ENCODE measurements around the gene CAMK2D.

CAMK2D gene

DNA sequence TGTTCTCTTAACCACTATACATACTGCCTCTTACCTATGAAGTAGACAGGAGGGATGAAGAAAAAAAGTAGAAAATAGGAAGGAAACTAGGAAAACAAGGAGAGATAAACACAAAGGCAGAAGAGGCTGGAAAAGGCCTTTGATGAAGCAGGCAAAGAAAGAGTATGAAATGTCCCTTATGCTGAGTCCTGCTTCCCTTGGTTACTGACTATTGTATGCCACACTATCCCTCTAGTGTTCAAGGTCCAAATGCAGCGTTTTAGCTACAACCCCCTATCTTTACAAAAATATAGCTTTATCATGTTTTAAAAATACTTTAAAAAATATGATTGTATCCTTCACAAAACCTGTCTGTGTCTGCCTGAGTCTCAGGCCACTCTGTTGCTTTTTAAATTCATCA is 233.1 kb downstream of the CAMK2D start:
- DNase-seq: no peak

GRCh38 chr4:113525521-113525920 is 236.0 kb downstream of the CAMK2D start:
- no peak for DNase-seq

GRCh38 chr4:113524505-113525186 is 236.9 kb downstream of the CAMK2D start:
- DNase-seq: no peak

- DNase-seq: no peak
Measured at GRCh38 chr4:113524096-113524495, 237.4 kb downstream of the CAMK2D start.

DNA sequence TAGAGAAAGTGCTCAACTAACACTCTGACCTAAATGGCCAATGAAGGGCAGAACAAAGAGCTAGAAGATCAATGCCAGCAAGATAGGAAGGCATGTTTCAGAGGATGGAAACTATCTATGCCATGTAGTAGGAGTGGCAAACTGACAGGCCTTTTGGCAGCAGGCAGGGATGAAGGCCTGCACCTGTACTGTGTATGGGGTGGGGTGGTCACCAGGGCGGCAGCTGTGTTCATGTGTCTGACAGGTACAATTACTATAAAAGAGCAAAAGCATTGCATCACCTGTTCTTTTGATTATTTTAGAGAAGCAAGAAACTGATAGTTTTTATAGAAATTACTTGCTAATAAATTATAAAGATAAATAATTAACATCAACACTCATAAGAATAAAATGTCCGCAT is 239.1 kb downstream of the CAMK2D start:
- DNase-seq: no peak

- DNase-seq: no peak
Measured at GRCh38 chr4:113513382-113513781, 248.2 kb downstream of the CAMK2D start.

- DNase-seq: no peak
Measured at GRCh38 chr4:113512880-113513279, 248.7 kb downstream of the CAMK2D start.

- no peak for DNase-seq
Measured at GRCh38 chr4:113511944-113512343, 249.6 kb downstream of the CAMK2D start.

DNA sequence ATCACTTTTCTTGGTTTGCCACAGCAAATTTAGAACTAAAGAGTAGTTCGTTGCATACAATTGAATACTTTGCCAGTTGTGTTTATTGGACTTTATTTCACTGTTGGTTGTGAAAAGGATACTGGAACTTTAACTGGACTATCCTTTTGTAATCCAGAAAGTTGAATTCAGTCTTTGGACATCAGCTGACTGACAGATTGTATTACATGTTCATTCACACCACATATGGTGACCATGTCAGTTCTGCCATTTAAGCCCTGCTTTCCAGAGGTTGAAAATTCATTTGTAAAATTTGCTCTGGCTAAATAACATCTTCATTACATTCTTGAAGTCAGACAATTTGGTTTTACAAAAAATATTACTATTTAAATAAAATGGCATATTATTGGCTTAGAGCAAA is 251.7 kb downstream of the CAMK2D start:
- DNase-seq: no peak

GRCh38 chr4:113505044-113505443 is 256.5 kb downstream of the CAMK2D start:
- no peak for DNase-seq

GRCh38 chr4:113504422-113504821 is 257.1 kb downstream of the CAMK2D start:
- no peak for DNase-seq

DNA sequence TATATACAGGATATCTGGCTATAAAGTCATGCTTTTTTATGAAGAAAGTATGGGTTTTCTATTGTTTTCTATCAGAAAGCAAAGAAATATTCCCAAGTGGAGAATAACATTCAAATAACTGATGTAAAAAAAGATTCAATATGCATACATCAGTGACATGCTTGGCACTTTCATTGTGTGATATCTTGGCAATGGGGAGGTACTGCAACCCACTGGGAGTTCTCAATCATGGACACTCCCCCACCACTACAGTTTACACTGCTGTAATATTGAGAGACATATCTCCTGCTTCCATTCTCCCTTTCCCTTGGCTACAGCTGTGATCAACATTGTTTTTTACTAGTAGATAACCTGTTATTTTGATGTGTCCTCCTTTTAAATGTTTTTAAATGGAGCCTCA is 257.8 kb downstream of the CAMK2D start:
- no peak for DNase-seq

- DNase-seq: no peak
Measured at GRCh38 chr4:113502906-113503305, 258.6 kb downstream of the CAMK2D start.

DNA sequence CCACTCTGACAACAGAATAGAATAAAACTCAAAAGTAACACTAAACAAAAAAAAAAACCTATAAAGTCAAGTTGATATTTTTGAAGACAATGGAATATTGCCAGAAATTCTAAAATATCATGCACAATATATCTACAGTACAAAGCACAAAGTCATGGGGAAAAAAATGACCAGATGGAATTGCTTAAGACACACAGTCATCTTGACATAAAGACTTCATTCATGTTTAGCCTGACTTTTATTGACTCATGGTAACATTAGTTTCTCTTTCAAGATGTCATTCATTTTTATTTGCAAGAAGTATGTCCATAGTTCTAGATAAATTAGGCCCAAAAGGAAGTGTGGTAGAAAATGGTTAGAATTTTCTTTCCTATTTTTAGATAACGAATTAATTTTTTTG is 259.1 kb downstream of the CAMK2D start:
- no peak for DNase-seq

GRCh38 chr4:113500424-113500823 is 261.1 kb downstream of the CAMK2D start:
- DNase-seq: no peak

DNA sequence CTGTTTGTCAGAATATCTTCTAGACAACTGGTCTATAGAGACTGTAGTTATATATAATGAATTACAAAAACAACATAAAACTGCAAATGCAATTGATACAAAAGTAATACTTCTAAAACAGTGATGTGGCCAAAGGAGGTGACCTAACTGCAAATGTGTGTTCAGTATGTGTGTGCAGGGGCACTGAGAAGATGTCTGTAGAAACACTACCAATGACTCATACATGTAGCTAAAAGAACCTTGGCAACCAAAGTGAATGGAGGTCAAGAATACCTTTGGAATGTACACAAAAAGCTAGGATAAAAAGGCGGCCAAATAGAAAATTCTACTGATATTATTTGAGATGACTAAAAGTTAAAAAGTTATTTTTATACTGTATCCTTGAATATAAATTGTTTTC is 261.8 kb downstream of the CAMK2D start:
- no peak for DNase-seq

DNA sequence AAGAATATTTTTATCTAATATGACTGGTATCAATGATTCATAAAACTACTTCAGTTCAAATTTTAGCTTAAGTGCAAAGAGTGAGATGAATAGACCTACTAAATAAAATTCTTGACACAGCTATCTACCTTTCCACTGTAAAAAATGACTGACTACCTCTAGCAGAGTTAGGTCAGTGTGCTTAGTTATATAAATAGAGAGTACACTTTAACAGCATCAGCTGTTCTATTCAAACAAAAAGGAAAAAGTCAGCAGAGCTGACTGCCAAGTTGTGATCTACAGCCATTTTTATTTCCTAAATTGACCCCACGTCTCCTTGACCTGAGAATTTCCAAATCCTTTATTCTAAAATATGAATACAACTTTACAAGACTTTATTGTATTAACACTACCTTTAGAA is 262.4 kb downstream of the CAMK2D start:
- DNase-seq: no peak

DNA sequence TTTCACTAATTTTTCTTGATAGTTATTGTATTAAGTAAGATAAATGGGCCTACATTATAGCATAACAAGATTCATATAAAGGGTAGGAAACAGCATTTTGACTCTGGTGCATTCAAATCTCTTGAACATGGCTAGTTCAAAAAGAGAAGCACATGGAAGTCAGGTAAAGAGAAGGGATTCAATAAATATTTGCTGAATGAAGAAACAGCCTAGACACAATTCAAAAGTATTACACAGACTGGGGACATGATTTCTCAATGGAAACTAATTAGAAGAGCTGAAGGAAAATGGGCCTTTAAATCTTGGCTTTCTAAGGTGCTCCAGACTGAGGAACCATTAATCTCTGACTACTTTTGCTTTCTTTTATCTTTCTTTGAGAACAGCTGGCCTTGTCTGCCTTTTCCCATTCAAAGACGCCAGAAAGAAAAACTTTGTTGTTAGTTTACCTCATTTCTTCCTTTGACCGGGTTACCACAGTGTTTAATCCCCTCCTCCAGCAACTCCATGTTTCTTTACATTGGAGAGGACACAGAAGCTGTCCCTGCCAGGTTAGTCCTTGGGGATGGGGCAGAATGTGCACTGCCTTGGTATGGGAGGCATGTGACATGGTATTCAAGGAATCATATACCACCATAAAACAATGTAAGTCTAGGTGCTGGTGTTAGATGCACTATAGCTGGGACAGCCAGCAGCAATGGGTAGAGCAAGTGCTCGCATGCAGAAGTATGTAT is 264.2 kb downstream of the CAMK2D start:
- DNase-seq: no peak

GRCh38 chr4:113496698-113497097 is 264.8 kb downstream of the CAMK2D start:
- DNase-seq: no peak

GRCh38 chr4:113495790-113496189 is 265.7 kb downstream of the CAMK2D start:
- no peak for DNase-seq

- no peak for DNase-seq
Measured at GRCh38 chr4:113483131-113483530, 278.4 kb downstream of the CAMK2D start.

DNA sequence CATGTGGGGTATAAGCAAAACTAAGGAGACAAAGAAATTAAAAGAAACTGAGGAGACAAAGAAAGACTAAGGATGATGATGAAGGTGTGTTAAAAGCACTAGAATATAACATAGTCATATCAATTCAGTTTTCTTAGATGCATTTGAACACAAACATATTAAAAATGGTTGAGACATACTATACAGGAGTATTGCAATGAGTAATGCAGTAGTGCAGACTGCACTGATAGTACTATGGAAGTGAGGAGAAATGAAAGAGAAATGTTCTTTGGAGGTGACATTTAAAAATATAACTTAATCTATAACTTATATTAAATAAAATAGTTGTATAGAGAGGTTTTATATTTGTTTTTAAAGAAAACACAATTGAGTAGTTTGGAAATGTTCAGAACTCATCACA is 279.2 kb downstream of the CAMK2D start:
- DNase-seq: no peak

DNA sequence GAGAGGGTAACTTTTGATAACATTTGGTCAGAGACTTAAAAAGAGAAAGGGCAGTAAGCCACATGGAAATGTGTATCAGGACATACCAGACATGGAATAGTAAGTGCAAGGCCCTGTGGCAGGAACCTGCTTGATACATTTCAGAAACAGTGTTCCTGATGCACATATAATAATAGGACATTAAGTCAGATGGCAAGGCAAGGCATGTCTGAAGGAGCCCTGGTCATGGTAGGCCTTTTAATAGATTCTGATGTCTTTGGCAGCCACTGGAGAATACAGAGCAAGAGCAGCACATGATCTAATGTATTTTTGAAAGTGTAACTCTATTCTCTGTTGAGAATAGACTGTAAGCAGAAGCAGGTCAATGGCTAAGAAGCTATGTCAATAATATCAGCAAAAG is 279.7 kb downstream of the CAMK2D start:
- no peak for DNase-seq

GRCh38 chr4:113480109-113480508 is 281.4 kb downstream of the CAMK2D start:
- DNase-seq: no peak

Measured in hypothalamus (tissue), 51 donors.